ENCODE results near the gene PAQR5. TPM values are rescaled to one million over a fixed set of nuclear protein-coding genes. Genes with fewer than 3 reads are reported as not detected.

Gene PAQR5
- total RNA-seq, 1 donor from 2014 or later: 1.5 TPM

- Mint-ChIP-seq H3K36me3 (ENCODE audit: unreplicated experiment) (peaks cover 5% of the 10 kb centered on the region), H3K27ac (ENCODE audit: unreplicated experiment) (no peak overlapping the region), H3K4me1 (ENCODE audit: unreplicated experiment) (peaks cover 3% of the 10 kb centered on the region), H3K4me3 (ENCODE audit: unreplicated experiment) (no peak overlapping the region), H3K9me3 (ENCODE audit: unreplicated experiment) (no peaks in the 10 kb centered on the region), H3K27me3 (ENCODE audit: unreplicated experiment) (peaks cover 7% of the 10 kb centered on the region)
- TF ChIP-seq CTCF (IDR thresholded peaks at IDR 0.05): no peak
- no peak for DNase-seq (ENCODE audit: extremely low spot score, unreplicated experiment)
Measured at GRCh38 chr15:69272891-69273290, 25.8 kb upstream of the PAQR5 start.

GRCh38 chr15:69275074-69275670, 23.5 kb upstream of the PAQR5 start:
- Mint-ChIP-seq H3K36me3 (ENCODE audit: unreplicated experiment) (no peaks in the 10 kb centered on the region), H3K27ac (ENCODE audit: unreplicated experiment) (no peak overlapping the region), H3K9me3 (ENCODE audit: unreplicated experiment) (no peaks in the 10 kb centered on the region), H3K27me3 (ENCODE audit: unreplicated experiment) (peaks cover 7% of the 10 kb centered on the region), H3K4me1 (ENCODE audit: unreplicated experiment) (peaks cover 3% of the 10 kb centered on the region), H3K4me3 (ENCODE audit: unreplicated experiment) (no peak overlapping the region)
- DNase-seq (ENCODE audit: extremely low spot score, unreplicated experiment): no peak
- no peak for TF ChIP-seq CTCF (IDR thresholded peaks at IDR 0.05)

- Mint-ChIP-seq H3K4me1 (ENCODE audit: unreplicated experiment) (peaks cover 3% of the 10 kb centered on the region), H3K4me3 (ENCODE audit: unreplicated experiment) (no peak overlapping the region), H3K9me3 (ENCODE audit: unreplicated experiment) (no peaks in the 10 kb centered on the region), H3K27ac (ENCODE audit: unreplicated experiment) (no peak overlapping the region), H3K27me3 (ENCODE audit: unreplicated experiment) (peaks cover 7% of the 10 kb centered on the region), H3K36me3 (ENCODE audit: unreplicated experiment) (no peaks in the 10 kb centered on the region)
- no peak for TF ChIP-seq CTCF (IDR thresholded peaks at IDR 0.05)
- DNase-seq (ENCODE audit: extremely low spot score, unreplicated experiment): no peak
Measured at GRCh38 chr15:69275933-69276560, 22.7 kb upstream of the PAQR5 start.

- Mint-ChIP-seq H3K4me1 (ENCODE audit: unreplicated experiment) (peaks cover 3% of the 10 kb centered on the region), H3K4me3 (ENCODE audit: unreplicated experiment) (no peak overlapping the region), H3K9me3 (ENCODE audit: unreplicated experiment) (no peaks in the 10 kb centered on the region), H3K36me3 (ENCODE audit: unreplicated experiment) (no peaks in the 10 kb centered on the region), H3K27ac (ENCODE audit: unreplicated experiment) (no peak overlapping the region), H3K27me3 (ENCODE audit: unreplicated experiment) (peaks cover 7% of the 10 kb centered on the region)
- no peak for DNase-seq (ENCODE audit: extremely low spot score, unreplicated experiment)
- TF ChIP-seq CTCF (IDR thresholded peaks at IDR 0.05): no peak
Measured at GRCh38 chr15:69277316-69277715, 21.4 kb upstream of the PAQR5 start.

GRCh38 chr15:69279636-69280035, 19.1 kb upstream of the PAQR5 start:
- Mint-ChIP-seq H3K4me3 (ENCODE audit: unreplicated experiment) (no peak overlapping the region), H3K27ac (ENCODE audit: unreplicated experiment) (no peak overlapping the region), H3K4me1 (ENCODE audit: unreplicated experiment) (peaks cover 3% of the 10 kb centered on the region), H3K9me3 (ENCODE audit: unreplicated experiment) (no peaks in the 10 kb centered on the region), H3K27me3 (ENCODE audit: unreplicated experiment) (peaks cover 6% of the 10 kb centered on the region), H3K36me3 (ENCODE audit: unreplicated experiment) (no peaks in the 10 kb centered on the region)
- DNase-seq (ENCODE audit: extremely low spot score, unreplicated experiment): no peak
- TF ChIP-seq CTCF (IDR thresholded peaks at IDR 0.05): no peak
